Activated CD8-positive, alpha-beta memory T cell treated with anti-CD3 and anti-CD28 coated beads for 36 hours (primary cell): ENCODE data around the gene PTPN11. TPM values are rescaled to one million over a fixed set of nuclear protein-coding genes. Genes with fewer than 3 reads are reported as not detected.
"Not testable (repeated sequence)": the region's sequence is repeated elsewhere in the genome, so short reads cannot be mapped to it uniquely, and the experiment has no call there.

ENCODE experiments used
- CTCF ChIA-PET: fragments of 350-600 bp; sonication (Branson Sonifier 250); formaldehyde crosslinking; loops from one replicate; lab custom pipeline; 2021; ENCODE audit warnings: antibody characterized with exemption; lab: Charles Lee
- POLR2A ChIA-PET: fragments of 350-600 bp; sonication (Branson Sonifier 250); formaldehyde crosslinking; loops from one replicate; lab custom pipeline; 2021; ENCODE audit warnings: antibody characterized with exemption; lab: Charles Lee
- total RNA-seq, 2 experiments: library from RNA; stranded (reverse); gene quantifications; one replicate each; pipeline ENCODE4 v1.2.3, GENCODE V29; 2021

PTPN11 gene
- total RNA-seq = 100 to 1,000 TPM; 183 to 191 TPM

- ChIA-PET CTCF (no interaction called here), POLR2A (no interaction called here)
Observed at GRCh38 chr12:112418608-112419296, at the start of gene PTPN11. TSS of gene PTPN11 (plus strand) at chr12:112418947. CDS start at chr12:112419112, 165 bp downstream.

GRCh38 chr12:112370199-112370598 is 48.5 kb upstream of the PTPN11 start:
- ChIA-PET CTCF (no interaction called here), POLR2A (no interaction called here)

GRCh38 chr12:112370868-112371510 is 47.8 kb upstream of the PTPN11 start:
- ChIA-PET CTCF (interaction anchor here (1.0 kb wide), 1 partner anchor 16 kb away, joined by 3 read pairs; no protein-coding TSS in a partner anchor), POLR2A (no interaction called here)

- ChIA-PET CTCF (no interaction called here), POLR2A (no interaction called here)
Observed at GRCh38 chr12:112374166-112374740, 44.5 kb upstream of the PTPN11 start.

DNA sequence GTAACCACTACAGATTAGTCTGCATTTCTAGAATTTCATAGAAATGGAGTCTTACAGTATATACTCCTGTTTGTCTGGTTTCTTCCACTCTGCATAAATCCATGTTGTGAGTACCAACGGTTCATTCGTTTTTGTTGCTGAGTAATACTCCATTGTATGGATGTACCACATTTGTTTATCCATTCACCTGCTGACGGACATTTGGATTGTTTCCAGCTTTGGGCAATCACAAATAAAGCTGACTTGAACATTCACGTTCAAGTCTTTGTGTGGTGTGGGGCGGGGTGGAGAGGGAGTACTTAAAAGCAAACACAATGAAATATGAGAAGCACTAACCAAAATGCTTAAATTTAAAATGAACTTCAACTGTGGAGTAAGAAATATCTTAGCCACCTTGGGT is 43.6 kb upstream of the PTPN11 start:
- CTCF ChIA-PET = interaction anchor here (0.6 to 0.7 kb wide), 2 partner anchors 11 to 12 kb away, joined by 3 to 4 read pairs; no protein-coding TSS in a partner anchor
- POLR2A ChIA-PET = no interaction called here

GRCh38 chr12:112380663-112381405 is 37.9 kb upstream of the PTPN11 start:
- POLR2A ChIA-PET = no interaction called here
- CTCF ChIA-PET = no interaction called here

DNA sequence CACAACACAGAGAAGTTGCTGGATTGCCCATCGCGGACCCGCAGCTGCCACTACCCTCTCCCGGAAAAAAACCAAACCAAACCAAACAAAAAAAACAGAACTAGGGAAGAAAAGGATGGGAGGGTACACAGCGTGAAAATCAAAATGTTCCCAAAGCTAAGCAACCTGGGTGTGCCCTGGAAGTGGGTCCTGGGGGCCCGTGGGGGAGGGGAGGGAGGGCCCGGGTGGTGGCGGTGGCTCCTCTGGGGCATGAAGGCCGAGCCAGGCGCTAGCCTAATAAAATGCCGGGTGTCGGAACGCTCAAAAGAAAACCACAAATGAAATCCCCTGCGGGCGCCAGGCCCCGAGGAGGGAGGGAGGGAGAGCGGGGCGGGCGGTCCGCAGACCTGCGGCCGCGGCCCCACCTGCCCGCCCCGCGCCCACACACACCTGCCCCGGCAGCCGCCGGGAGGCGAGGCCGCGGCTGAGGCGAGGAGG is 37.3 kb upstream of the PTPN11 start:
- POLR2A ChIA-PET = no interaction called here
- CTCF ChIA-PET = no interaction called here

- ChIA-PET CTCF (no interaction called here), POLR2A (no interaction called here)
Observed at GRCh38 chr12:112381883-112382796, 36.6 kb upstream of the PTPN11 start, which contains the start of gene HECTD4. TSS of gene HECTD4 (minus strand) at chr12:112382431. CDS start at chr12:112382128, 303 bp downstream.

GRCh38 chr12:112382866-112383265 is 35.9 kb upstream of the PTPN11 start:
- POLR2A ChIA-PET = no interaction called here
- CTCF ChIA-PET = no interaction called here

GRCh38 chr12:112386726-112387125 is 32.0 kb upstream of the PTPN11 start:
- CTCF ChIA-PET = interaction anchor here (0.6 to 2.7 kb wide), 13 partner anchors 12 to 347 kb away, joined by 3 to 20 read pairs (median 3); no protein-coding TSS in a partner anchor
- POLR2A ChIA-PET = interaction anchor here (0.6 kb wide), 1 partner anchor 142 kb away, joined by 3 read pairs; no protein-coding TSS in a partner anchor

DNA sequence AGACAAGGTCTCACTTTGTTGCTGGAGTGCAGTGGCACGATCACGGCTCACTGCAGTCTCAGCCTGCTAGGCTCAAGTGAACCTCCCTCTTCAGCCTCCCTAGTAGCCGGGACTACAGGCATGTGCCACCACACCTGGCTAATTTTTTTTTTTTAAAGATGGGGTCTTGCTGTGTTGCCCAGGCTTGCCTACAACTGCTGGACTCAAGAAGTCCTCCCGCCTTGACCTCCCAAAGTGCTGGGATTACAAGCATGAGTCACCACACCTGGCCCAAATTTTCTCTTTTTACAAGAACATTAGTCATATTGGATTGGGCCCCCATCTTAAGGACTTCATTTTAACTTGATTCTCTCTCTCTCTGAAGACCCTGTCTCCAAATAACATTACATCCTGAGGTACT is 29.5 kb upstream of the PTPN11 start:
- CTCF ChIA-PET = no interaction called here
- POLR2A ChIA-PET = no interaction called here

GRCh38 chr12:112389922-112390654 is 28.7 kb upstream of the PTPN11 start:
- CTCF ChIA-PET, POLR2A ChIA-PET: not testable (repeated sequence)

DNA sequence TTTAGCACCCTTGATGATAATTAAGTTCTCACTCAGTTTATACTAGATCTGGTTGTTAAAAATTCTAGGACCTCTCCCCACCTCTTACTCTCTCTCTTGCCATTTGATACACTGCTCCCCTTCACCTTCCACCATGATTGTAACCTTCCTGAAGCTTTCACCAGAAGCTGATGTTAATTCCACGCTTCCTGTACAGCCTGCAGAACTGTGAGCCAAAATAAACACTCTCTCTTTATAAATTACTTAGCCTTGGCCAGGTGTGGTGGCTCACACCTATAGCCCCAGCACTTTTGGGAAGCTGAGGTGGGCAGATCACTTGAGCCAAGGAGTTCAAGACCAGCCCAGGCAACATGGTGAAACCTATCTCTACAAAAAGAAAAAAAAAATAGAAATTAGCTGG is 25.4 kb upstream of the PTPN11 start:
- POLR2A ChIA-PET = no interaction called here

GRCh38 chr12:112401054-112401453 is 17.7 kb upstream of the PTPN11 start:
- CTCF ChIA-PET = interaction anchor here (0.9 to 1.3 kb wide), 2 partner anchors 14 to 16 kb away, joined by 3 read pairs; no protein-coding TSS in a partner anchor
- POLR2A ChIA-PET = interaction anchor here (0.6 to 1.0 kb wide), 4 partner anchors 9 to 163 kb away, joined by 3 to 4 read pairs (median 3); no protein-coding TSS in a partner anchor

More for the DNA sequence above, 25.4 kb upstream of the PTPN11 start:
- CTCF ChIA-PET = interaction anchor here (0.8 kb wide), 1 partner anchor 10 kb away, joined by 3 read pairs; no protein-coding TSS in a partner anchor

DNA sequence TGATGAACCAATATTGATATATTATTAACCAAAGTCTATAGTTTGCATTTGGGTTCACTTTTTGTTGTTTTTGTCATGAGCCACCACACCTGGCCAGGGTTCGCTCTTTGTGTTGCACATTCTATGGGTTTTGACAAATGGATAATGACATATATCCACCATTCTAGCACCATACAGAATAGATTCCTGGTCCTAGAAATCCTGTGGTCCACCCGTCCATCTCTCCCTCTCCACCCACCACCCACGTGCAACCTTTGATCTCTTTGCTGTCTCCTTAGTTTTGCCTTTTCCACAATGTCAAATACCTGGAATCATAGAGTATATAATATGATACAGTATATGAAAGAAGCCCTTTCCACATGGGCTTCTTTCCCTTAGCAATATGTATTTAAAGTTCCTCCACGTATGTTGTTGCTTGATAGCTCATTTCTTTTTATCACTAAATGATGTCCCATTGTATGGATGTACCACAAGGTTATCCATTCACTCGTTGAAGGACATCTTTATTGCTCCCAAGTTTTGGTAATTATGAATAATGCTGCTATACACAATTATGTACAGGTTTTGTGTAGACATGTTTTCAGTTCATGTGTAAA is 16.7 kb upstream of the PTPN11 start:
- POLR2A ChIA-PET = interaction anchor here (0.7 kb wide), 1 partner anchor 10 kb away, joined by 4 read pairs; no protein-coding TSS in a partner anchor
- CTCF ChIA-PET = interaction anchor here (0.9 kb wide), 1 partner anchor 14 kb away, joined by 3 read pairs; no protein-coding TSS in a partner anchor

DNA sequence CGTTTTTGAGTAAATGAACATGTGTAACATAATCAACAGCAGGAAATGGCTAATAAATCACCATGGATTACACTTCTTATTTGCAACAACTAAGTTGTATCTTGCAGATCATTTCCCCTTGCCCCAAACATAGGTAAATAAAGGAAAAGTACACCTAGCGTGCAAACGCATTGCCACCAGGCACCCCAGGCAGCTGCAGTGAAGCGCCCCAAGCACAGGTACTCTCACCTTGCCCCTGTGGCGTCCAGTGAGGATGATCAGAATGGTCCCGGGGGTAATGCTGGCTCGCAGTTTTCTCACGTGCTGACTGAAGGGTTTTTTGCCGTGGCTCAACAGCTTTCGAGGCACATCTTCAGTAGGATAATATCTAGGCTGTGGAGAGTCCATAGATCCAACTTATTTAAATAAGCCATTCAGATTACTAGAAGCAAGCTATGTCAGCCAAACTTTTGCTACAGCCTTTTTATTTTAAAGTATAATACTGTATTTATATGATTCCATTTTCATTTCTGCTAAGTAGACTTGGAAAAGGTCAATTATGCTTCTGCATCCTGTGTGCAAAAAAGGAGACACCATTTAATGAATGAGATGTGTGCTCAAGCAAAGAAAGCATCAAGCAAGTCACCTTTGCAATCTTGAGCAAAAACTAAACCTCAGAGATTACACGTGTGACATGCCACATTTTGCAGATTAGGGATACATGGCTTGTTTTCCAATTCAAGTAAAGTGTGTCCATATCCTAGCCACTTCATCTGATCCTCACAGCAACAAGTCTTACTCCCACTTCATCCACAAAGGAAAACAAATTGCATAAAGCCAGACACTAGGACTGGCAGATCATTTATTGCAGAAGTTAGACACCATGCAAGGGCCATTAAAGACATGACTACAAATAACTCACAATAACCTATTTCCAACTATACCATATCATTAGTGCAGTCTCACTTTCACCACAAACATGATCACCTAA is 11.9 kb upstream of the PTPN11 start:
- ChIA-PET CTCF (no interaction called here), POLR2A (no interaction called here)
